Panc1 (cell line): ENCODE data around the gene NAT16. TPM values are rescaled to one million over a fixed set of nuclear protein-coding genes. Genes with fewer than 3 reads are reported as not detected.

Source experiments
- ATAC-seq: fragments of 200-7000 bp; cut with Tn5 transposase; 2 replicates; pipeline ENCODE4 v1.9.1; 2020; ENCODE audit warnings: mild to moderate bottlenecking, moderate library complexity
- Bru-seq: library from RNA; stranded (reverse); fragments of 400-500 nt; gene quantifications from one replicate; lab custom pipeline; 2021; lab: Mats Ljungman, UMichigan
- BruChase-seq, 2 experiments: library from RNA; stranded (reverse); fragments of 400-500 nt; gene quantifications; one replicate each; lab custom pipeline; 2021; lab: Mats Ljungman, UMichigan
- BruUV-seq: library from RNA; stranded (reverse); fragments of 400-500 nt; replicated peaks from 2 replicates; lab custom pipeline; 2021; lab: Mats Ljungman, UMichigan
- CTCF ChIA-PET: fragments of 300-600 bp; sonication (Branson Sonifier 250); formaldehyde crosslinking; loops from one replicate; lab custom pipeline; 2022; ENCODE audit warnings: antibody characterized with exemption; lab: Charles Lee
- POLR2A ChIA-PET: fragments of 300-600 bp; sonication (Branson Sonifier 250); formaldehyde crosslinking; loops from one replicate; lab custom pipeline; 2022; ENCODE audit warnings: antibody characterized with exemption; lab: Charles Lee
- DNase-seq: peaks from one replicate; pipeline ENCODE4 v3.0.0-alpha.2; 2010; ENCODE audit warnings: low read depth, low spot score
- H3K27ac ChIP-seq: 2 replicates; pipeline ENCODE4 v1.5.1; 2011; ENCODE audit warnings: mild to moderate bottlenecking, low read length, inconsistent platforms
- H3K27me3 ChIP-seq: fragments of 200-500 bp; sonication (Bioruptor generic); 2 replicates; pipeline ENCODE4 v1.6.0; 2014; ENCODE audit warnings: low read length, inconsistent platforms; ENCODE audit not compliant: control insufficient read depth, insufficient read depth
- H3K36me3 ChIP-seq: fragments of 200-500 bp; sonication (Bioruptor generic); 2 replicates; pipeline ENCODE4 v1.5.1; 2014; ENCODE audit warnings: inconsistent platforms, mild to moderate bottlenecking, low read length, moderate library complexity; ENCODE audit not compliant: control insufficient read depth, insufficient read depth
- H3K4me1 ChIP-seq: 2 replicates; pipeline ENCODE4 v1.5.1; 2011; ENCODE audit warnings: inconsistent platforms, mild to moderate bottlenecking, low read length, moderate library complexity; ENCODE audit not compliant: control insufficient read depth, insufficient read depth
- H3K4me3 ChIP-seq, 2 experiments: 2 replicates each; pipeline ENCODE4 v1.5.1; 2011 to 2012; ENCODE audit warnings: low read depth in 2 of 2, low read length in 2 of 2, mild to moderate bottlenecking in 2 of 2, inconsistent platforms in 1 of 2, moderate library complexity in 1 of 2
- H3K9me3 ChIP-seq: fragments of 200-500 bp; sonication (Bioruptor generic); 2 replicates; pipeline ENCODE4 v1.5.1; 2014; ENCODE audit warnings: low read depth, mild to moderate bottlenecking, inconsistent platforms, low read length, moderate library complexity; ENCODE audit not compliant: control insufficient read depth, insufficient read depth
- POLR2AphosphoS5 ChIP-seq: IDR thresholded peaks from 2 replicates; pipeline ENCODE4 v1.6.1; 2012; ENCODE audit warnings: mild to moderate bottlenecking, low read depth, low read length, moderate library complexity
- SIN3A ChIP-seq: IDR thresholded peaks from 2 replicates; pipeline ENCODE4 v1.6.1; 2012; ENCODE audit warnings: low read depth, mild to moderate bottlenecking, low read length, moderate library complexity, borderline replicate concordance; ENCODE audit not compliant: insufficient read depth
- TCF7L2 ChIP-seq: IDR thresholded peaks from 2 replicates; pipeline ENCODE4 v1.6.1; 2011; ENCODE audit warnings: mild to moderate bottlenecking, low read depth, low read length, inconsistent platforms
- in situ Hi-C: cut with HindIII; loops from 2 replicates; pipeline ENCODE4 v1.10.0; 2016; ENCODE audit warnings: low sequenced_read_pairs, low pct_unique_long_range_greater_than_20kb
- intact Hi-C: fragments of 100-400 bp; cut with micrococcal nuclease; formaldehyde crosslinking; loops from one replicate; pipeline ENCODE4 v1.10.0; 2022; ENCODE audit not compliant: unreplicated experiment
- long read RNA-seq: library from polyadenylated mRNA; unstranded; transcript quantifications from one replicate; pipeline ENCODE4 v2.0.0, GENCODE V29; 2021; ENCODE audit not compliant: unreplicated experiment
- polyA plus RNA-seq: library from polyadenylated mRNA; unstranded; fragments of >200 nt; gene quantifications from one replicate; pipeline ENCODE4 v1.2.1, GENCODE V29; 2012; ENCODE audit warnings: missing spikeins; ENCODE audit not compliant: insufficient read length
- total RNA-seq: library from RNA; stranded (reverse); gene quantifications from one replicate; pipeline ENCODE4 v1.2.1, GENCODE V29; 2021; ENCODE audit not compliant: unreplicated experiment
- TF ChIP-seq, protein P1 (sequence below): fragments of 450-650 bp; IDR thresholded peaks from 2 replicates; pipeline ENCODE4 v1.5.1; 2017; ENCODE audit warnings: mild to moderate bottlenecking
- TF ChIP-seq, protein P2 (sequence below), 2 experiments: IDR thresholded peaks; 2 replicates each; pipeline ENCODE4 v1.6.1; 2011 to 2012; ENCODE audit warnings: low read depth in 2 of 2, control low read depth in 1 of 2, low read length in 1 of 2, mild to moderate bottlenecking in 1 of 2, moderate library complexity in 1 of 2; ENCODE audit not compliant: insufficient read depth in 1 of 2

NAT16 gene
- total RNA-seq, result 0.15 TPM
- polyA plus RNA-seq, result not detected
- percentile 8 among the genes with signal in this experiment for Bru-seq, nascent RNA
- not detected for BruChase-seq, experiment 1, labeled RNA remaining after a 2-hour chase
- BruChase-seq, experiment 2, labeled RNA remaining after a 6-hour chase, result percentile 9 among the genes with signal in this experiment
- long read RNA-seq, result 0 reads

DNA sequence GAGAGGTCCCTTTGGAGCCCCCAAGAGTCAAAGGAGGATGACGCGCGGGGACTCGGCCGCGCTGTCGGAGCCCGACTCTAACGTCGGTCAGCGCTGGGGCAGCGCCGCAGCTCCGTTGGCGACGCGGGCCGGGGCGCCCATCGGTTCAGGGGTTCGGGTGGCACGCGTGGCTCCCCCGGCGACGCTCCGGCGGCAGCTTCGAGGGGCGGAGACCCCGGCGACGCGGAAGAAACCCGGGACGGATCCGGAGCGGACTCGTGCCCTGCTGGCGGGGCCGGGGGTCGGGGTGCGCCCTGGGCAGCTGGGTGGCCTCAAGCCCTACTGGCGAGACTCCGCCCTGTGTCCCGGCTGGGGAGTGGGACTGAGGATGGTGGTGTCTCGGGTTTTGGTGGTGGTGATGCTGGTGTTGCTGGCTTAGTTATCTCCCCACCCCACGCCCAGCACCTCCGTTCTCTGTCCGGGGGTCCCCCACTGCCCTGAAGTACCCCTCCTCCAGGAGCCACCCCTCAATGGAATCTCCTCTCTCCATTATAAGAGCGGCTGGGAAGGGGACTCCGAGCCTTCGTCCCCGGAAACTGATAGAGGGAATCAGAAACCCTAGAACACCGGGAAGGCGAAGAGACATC lies at the start of gene NAT16:
TSS of gene NAT16 (minus strand) at position 164 of the 626 bp plus-strand sequence. CDS start 5,486 bp downstream, outside the sequence.
- POLR2A ChIA-PET, result no interaction called here
- TF ChIP-seq, protein P1, sequence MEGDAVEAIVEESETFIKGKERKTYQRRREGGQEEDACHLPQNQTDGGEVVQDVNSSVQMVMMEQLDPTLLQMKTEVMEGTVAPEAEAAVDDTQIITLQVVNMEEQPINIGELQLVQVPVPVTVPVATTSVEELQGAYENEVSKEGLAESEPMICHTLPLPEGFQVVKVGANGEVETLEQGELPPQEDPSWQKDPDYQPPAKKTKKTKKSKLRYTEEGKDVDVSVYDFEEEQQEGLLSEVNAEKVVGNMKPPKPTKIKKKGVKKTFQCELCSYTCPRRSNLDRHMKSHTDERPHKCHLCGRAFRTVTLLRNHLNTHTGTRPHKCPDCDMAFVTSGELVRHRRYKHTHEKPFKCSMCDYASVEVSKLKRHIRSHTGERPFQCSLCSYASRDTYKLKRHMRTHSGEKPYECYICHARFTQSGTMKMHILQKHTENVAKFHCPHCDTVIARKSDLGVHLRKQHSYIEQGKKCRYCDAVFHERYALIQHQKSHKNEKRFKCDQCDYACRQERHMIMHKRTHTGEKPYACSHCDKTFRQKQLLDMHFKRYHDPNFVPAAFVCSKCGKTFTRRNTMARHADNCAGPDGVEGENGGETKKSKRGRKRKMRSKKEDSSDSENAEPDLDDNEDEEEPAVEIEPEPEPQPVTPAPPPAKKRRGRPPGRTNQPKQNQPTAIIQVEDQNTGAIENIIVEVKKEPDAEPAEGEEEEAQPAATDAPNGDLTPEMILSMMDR, result no peak
- TF ChIP-seq SIN3A (no peak), TCF7L2 (no peak), POLR2AphosphoS5 (no peak)
- TF ChIP-seq, protein P2, sequence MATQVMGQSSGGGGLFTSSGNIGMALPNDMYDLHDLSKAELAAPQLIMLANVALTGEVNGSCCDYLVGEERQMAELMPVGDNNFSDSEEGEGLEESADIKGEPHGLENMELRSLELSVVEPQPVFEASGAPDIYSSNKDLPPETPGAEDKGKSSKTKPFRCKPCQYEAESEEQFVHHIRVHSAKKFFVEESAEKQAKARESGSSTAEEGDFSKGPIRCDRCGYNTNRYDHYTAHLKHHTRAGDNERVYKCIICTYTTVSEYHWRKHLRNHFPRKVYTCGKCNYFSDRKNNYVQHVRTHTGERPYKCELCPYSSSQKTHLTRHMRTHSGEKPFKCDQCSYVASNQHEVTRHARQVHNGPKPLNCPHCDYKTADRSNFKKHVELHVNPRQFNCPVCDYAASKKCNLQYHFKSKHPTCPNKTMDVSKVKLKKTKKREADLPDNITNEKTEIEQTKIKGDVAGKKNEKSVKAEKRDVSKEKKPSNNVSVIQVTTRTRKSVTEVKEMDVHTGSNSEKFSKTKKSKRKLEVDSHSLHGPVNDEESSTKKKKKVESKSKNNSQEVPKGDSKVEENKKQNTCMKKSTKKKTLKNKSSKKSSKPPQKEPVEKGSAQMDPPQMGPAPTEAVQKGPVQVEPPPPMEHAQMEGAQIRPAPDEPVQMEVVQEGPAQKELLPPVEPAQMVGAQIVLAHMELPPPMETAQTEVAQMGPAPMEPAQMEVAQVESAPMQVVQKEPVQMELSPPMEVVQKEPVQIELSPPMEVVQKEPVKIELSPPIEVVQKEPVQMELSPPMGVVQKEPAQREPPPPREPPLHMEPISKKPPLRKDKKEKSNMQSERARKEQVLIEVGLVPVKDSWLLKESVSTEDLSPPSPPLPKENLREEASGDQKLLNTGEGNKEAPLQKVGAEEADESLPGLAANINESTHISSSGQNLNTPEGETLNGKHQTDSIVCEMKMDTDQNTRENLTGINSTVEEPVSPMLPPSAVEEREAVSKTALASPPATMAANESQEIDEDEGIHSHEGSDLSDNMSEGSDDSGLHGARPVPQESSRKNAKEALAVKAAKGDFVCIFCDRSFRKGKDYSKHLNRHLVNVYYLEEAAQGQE (IDR thresholded peaks at IDR 0.05; ENCODE audit: insufficient read depth in 1 of 2, low read depth in 2 of 2, low read length in 1 of 2), result no peak
- no peaks in the 10 kb centered on the region; the same call in 1 of the 2 replicates for H3K4me1 ChIP-seq
- no peaks in the 10 kb centered on the region for H3K9me3 ChIP-seq
- H3K4me3 ChIP-seq, result peak within 1 kb of the TSS; percentile 24 to 40
- intact Hi-C loops, result no loop called here
- no peaks in the 10 kb centered on the region for H3K36me3 ChIP-seq
- BruUV-seq, result no TSS peak
- ATAC-seq (no peak), DNase-seq (no peak)
- 0 out of 2 replicates have a peak, but pooled peaks cover 2% of the 10 kb centered on the region for H3K27me3 ChIP-seq
- H3K27ac ChIP-seq, result no peak within 1 kb of the TSS
- CTCF ChIA-PET, result interaction anchor here (1.1 kb wide), 1 partner anchor 37 kb away, joined by 6 read pairs; no protein-coding TSS in a partner anchor
- in situ Hi-C loops, result no loop called here

DNA sequence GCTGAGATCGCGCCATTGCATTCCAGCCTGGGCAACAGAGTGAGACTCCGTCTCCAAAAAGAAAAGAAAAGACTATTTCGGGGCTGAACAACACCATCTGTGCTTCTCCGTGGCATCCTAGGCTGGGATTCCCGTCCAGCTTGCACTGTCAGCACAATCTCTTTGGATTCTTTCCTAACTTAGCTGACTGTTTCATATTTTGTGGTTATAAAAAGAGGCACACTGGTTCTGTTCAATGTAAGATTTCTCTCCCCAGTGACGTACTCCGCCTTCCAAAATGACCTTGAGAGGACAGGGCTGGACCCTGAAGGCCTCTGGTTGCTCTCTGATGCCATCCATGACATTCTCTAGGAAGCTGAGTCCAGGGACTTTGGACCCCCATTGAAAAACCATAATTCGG lies 46.6 kb upstream of the NAT16 start:
- in situ Hi-C loops (no loop called here), intact Hi-C loops (no loop called here)
- peaks cover 2% of the 10 kb centered on the region; the same call in 1 of the 2 replicates for H3K4me1 ChIP-seq
- H3K27ac ChIP-seq, result no peak overlapping the region
- no peak overlapping the region for H3K4me3 ChIP-seq
- H3K9me3 ChIP-seq, result no peaks in the 10 kb centered on the region
- BruUV-seq, result no TSS peak
- DNase-seq, result no peak
- ChIA-PET CTCF (interaction anchor here (0.7 kb wide), 2 partner anchors 55 to 165 kb away, joined by 3 to 8 read pairs; no protein-coding TSS in a partner anchor), POLR2A (interaction anchor here (0.6 kb wide), 1 partner anchor 276 kb away, joined by 4 read pairs; no protein-coding TSS in a partner anchor)
- no peaks in the 10 kb centered on the region for H3K27me3 ChIP-seq
- no peaks in the 10 kb centered on the region for H3K36me3 ChIP-seq
- ATAC-seq, result no peak
- no peak for TF ChIP-seq TCF7L2
- TF ChIP-seq SIN3A, result no peak
- TF ChIP-seq, protein P1, result no peak
- TF ChIP-seq POLR2AphosphoS5, result no peak
- TF ChIP-seq, protein P2 (IDR thresholded peaks at IDR 0.05; ENCODE audit: insufficient read depth in 1 of 2, low read depth in 2 of 2, low read length in 1 of 2), result no peak
